CMK (cell line): ENCODE data around the gene CACNA2D1.
"Not testable (repeated sequence)": the region's sequence is repeated elsewhere in the genome, so short reads cannot be mapped to it uniquely, and the experiment has no call there.

Experiments
- DNase-seq: peaks from one replicate; pipeline ENCODE4 v3.0.0-alpha.2; 2010; ENCODE audit warnings: low read depth

Gene CACNA2D1

DNA sequence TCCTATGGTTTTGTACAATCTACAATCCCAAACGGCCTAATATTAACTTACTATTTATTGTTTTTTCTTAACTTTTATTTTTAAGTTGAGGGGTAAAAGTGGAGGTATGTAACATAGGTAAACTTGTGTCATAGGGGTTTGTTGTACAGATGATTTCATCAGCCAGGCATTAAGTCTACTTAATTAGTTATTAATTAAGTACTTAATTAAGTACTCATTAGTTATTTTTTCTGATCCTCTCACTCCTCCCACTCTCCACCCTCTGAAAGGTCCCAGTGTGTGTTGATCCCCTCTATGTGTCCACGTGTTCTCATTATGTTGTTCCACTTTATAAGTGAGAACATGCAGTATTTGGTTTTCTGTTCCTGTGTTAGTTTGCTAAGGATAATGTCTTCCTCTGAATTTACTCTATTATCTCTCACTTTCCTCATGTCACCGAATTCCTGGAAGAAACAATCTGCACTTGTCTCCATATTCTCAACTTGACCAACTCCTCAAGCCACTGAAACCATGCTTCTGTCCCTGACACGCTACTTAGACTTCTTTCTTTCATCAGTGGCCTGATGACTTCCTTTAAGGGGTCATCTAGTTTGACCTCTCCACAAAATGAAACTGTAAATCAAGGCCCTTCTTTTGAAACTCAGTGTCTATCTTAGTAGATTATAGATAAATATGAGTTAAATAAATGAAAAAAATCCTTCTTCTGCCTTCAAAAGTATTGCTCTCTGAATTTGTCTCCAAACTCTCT is 9.1 kb downstream of the CACNA2D1 start:
- no peak for DNase-seq

DNA sequence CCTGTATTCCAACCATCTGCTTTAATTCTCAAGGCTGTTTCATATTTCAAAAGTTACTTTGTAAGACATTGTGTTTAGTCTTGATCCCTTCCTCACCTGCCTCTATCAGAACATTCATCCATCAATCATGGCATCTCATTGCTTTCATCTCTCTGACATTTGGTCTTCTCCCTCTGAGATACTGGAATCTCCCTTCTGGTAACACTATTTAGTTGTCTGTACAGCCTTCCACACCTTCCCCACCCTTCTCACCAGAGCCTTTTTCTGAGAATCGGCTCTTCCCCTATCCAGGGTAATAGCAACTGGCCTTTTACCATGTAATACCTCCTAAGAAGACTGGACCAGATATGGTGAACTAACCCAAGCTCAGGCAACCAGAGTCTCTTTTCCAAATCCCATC is 10.1 kb downstream of the CACNA2D1 start:
- DNase-seq: no peak

DNA sequence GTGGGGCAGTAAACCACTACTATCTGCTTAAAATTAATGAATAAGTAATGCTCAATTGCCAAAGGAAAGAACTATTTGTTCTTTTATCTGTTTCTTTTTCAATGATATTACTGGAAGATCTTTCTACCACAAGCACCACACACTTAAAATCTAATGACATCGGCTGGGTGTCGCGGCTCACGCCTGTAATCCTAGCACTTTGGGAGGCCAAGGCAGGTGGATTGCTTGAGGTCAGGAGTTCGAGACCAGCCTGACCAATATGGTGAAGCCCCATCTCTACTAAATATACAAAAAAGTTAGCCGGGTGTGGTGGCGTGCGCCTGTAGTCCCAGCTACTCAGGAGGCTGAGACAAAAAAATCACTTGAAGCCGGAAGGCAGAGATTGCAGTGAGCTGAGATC is 10.8 kb downstream of the CACNA2D1 start:
- DNase-seq: not testable (repeated sequence)

DNA sequence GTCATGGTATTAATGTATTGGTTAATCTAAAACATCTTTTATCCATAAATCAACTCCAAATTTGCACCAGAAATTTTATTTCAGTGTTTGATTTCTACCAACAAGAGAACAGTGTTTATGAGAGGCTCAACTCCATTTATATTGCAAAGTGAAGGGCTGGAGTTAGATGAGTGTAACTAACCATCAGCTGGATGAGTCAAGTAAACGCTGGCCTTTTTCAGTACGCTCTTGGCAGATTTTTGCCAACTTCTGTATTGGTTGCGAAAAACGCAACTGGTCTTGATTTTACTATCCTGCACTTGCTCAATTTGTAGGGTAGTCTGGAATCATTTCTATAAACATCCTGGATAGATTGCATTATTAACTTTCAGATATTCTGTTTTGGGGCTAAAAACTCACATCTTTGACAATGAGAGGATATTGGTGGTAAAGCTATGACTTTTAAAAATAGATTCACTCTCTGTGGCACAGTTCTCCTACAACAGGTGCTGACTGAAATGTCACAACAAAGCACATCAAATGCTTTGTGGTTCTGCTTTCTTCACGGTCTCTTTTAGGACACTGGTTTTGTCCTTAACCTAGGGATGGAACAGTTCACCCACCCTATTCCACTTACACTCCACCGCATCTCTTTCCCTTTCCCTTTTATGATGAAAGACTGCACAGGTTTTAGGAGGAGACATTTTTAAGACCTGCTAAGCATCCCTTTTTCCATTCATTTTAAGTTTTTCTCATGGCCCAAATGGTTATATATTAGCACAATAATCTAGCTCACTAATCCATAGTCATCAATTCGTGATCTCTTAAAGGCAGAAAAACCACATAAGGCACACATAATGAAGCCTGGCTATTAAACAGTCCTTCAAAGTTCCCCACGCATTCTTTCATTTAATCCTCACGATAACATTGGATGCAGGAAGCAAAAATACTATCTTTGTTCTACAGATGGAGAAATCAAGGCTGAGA is 12.8 kb downstream of the CACNA2D1 start:
- no peak for DNase-seq

DNA sequence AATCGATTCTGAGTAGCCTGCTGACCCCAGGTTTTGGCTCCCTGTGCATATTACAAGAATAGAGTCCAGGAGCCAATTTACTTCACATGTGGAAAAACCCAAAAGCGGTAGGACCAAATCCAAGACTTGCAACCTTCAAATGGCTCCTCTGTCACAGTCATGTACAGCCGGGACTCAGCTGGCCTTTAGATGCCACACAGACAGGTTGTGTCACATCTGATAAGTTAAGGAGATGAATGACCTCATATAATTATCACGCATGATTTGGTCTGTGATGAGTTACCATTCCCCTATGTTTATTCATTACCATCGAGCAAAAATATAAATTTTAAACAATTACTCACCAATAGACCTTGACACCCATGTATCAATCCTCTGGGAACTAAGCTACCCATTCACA is 14.2 kb downstream of the CACNA2D1 start:
- no peak for DNase-seq

DNA sequence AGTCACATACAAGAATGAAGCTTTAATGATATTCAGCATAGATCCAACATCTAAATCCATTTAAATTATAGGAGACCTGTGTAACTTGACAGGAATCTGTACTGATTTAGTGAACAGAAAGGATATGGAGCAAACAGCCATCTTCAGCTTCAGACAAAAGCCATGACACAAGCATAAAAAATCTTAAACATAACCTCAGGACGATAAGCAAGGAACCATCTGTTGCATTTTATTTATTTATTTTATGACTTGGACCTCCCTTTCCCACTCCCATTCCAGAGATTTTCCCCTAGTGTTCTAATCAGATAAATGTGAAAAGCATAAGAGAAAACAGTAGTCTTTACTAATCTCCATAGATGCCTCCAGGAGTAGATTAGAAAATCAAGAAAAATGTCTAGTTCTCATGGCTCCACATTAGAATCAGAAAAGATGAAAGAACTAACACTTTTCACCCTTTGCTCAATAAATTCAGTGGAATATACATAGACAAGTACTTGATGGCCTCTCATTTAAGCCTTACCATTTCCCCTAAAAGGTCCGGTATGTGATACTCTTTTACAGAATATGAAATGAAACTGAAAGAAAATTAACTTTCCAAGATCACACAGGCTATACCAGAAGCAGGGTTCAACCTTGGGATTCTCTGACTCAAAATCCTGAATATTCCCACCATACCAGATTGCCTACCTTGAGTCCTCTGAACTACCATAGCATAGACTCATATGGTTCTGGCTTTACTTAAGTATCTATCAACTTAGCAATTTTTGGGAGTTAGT is 15.2 kb downstream of the CACNA2D1 start:
- no peak for DNase-seq

DNA sequence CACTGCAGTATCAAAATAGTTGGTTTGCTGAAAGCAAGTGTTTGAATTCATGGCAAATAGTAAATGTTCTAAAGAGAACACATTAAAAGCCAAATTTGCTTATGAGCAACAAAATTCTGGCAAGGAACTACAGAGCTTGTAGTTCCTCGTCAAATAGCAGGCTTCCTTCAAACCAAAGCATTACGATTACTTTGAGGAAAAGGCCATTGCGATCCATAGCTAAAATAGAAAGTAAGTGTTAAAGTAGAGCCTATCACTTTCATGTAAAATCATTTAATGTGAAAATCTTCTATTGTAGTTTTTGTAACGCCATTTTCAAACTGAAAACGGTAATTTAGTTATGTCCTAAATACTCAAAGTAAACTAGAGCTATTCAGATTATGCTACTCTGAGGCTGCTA is 20.1 kb downstream of the CACNA2D1 start:
- DNase-seq: no peak

DNA sequence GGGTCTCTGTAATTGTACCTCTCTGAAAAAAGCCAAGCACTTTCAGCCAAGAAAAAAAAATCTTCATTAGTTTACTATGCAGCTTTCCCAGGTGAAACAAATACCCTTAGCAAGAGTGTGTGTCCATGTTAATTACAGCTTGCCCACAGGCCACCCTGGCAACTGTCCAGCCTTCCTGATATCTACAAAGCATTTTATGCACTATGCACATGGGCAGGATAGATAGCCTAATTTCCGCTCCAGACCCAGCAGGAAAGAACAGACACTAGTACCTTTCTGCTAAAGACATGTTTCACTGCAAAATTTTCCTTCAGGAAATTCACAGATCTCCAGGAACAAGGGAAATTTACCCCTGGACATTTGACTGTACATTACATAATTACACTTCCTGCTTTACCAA is 24.4 kb downstream of the CACNA2D1 start:
- no peak for DNase-seq

DNA sequence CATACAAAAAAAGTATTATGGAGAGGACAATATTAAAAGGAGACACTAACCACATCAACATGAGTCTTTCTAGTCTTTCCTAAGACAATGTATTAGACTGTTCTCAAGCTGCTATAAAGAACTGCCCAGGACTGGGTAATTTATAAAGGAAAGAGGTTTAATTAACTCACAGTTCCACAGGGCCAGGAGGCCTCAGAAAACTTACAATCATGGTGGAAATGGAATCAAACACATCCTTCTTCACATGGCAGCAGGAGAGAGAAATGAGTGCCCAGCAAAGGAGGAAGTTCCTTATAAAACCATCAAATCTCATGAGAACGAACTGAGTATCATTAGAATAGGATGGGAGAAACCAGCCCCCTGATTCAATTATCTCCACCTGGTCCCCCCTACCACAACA is 25.7 kb downstream of the CACNA2D1 start:
- DNase-seq: no peak

DNA sequence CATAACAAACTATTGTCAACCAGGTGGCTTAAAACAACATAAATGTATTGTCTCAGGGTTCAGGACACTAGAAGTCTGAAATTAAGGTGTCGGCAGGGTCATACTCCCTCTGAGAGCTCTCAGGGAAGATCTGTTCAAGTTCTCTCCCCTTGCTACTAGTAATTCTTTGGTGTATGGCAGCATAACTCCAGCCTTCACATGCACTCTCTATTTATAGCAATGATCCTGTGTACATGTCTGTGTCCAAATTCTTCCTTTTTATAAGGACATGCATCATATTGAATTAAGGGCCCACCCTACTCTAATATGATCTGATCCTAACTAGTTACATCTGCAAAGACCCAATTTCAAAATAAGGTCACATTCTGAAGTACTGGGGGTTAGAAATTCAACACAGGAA is 27.2 kb downstream of the CACNA2D1 start:
- DNase-seq: no peak

DNA sequence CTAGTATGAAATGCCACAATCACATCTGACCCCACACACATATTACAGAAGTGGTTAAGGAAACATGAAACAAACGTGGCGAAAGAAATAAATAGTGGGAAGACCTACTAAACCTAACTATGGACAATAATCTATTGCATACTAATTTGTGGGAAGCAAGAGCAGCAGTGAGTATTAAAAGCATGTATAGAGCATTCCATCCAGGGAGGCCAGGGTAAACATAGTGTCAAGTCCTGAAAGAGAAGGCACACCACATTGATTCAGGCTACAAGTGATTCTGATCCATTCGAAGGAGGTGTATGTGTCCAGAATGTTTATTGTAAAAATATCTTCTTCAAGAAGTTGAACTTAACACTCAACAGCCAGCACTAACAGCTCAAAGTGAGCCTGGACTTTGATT is 29.2 kb downstream of the CACNA2D1 start:
- DNase-seq: no peak

DNA sequence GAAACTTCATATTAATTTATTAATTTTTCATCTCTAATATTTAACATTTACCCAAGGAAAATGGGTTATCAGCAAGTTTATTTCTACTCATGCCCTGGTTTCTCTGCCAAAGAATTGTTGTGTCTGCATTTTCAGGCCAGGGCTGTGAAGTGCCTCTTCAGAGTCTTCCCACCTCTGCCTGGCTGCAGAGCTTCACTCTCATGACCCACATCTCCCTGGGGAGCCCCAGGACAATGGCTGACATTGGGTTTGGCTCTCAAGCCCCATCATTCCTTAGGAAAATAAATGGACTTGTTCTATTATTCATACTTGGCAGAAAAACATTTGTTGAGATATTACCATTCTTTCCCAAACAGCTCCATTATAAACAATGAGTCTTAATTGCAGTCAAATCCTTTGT is 30.3 kb downstream of the CACNA2D1 start:
- no peak for DNase-seq

DNA sequence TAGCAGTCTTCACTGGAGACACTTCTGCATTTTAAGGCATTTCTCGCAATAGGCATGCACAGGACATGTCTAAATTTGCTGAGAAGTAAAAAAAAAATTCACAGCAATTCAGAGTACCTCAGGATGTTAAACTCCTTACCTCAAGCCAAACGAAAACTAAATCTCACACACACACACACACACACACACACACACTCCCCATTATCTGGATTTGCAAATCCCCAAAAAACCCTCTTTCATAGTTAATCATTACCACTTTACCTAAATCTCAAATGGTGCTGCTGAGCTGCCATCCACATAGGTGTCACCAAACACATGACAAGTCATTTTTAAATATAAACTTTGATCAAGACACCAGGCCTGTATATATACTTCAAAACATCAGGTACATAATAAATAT is 31.8 kb downstream of the CACNA2D1 start:
- no peak for DNase-seq

DNA sequence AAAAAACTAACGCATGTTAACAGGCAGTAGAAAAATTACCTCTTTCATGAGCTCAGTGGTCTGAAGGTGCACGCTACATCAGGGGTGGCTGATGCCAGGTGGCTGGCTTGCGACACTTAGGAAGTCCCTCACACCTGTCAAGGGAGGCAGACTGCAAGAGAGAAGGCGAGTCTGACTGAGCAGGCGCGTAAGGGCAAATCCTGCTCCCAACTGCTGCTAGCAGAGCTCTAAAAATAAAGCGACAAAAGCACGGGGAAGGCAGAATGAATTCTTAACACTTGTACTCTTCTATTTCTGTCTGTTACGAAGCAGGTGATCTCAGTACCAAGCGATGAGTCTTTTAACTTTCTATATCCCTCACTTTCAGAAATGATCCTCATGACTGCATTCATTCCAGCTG is 33.1 kb downstream of the CACNA2D1 start:
- DNase-seq: no peak

DNA sequence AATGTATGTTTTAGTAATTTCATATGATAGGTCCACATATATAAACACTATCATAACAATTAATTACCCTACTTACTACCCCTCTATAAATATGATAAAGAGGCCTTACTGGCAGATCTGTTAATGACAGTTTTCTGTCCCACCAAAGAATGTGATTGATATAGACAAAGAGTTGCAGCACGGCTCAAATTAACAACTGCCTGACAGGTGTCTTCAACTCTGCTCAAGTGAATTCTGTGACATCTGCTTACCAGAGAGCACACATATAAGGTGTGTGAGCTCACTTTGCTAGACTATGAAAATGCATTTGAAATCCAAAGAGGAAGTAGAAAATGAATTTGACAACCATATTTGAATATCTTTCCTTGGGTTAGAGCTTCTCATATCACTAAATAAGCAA is 36.6 kb downstream of the CACNA2D1 start:
- DNase-seq: no peak

DNA sequence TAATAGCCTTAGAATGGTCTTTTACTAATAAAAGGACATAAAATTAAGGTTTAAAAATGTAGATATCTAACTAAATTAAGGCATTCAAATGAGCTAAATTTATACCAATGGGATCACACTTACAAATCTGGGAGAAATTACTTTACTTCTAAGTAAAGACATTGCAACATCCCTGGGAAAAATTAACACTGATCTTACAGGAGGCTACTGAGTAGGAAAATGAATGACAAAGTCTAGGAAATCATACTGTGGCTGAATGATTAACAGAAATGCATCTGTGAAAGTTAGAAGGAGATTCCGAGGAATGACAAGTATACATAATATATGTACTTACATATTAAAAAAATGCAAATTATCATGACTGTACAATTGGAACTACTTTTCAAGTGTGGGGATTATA is 38.3 kb downstream of the CACNA2D1 start:
- DNase-seq: no peak

DNA sequence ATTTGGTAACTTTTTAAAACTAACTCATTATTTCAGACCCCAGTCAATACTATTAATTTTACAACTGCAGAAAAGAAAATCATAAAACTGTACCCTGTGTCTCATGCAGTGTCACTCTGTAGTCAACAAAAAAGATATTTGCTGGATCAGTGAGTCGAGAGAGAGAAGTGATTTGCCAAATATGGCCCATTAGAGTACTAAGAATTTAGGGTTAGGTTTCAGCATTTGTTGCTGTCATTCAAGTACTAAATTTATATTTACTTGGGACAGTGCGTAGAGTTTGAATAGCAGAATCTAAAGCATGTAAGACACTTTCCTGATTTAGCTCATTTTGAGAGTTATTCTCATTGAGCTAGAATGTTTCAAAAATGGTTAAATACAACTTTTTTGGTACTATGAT is 38.9 kb downstream of the CACNA2D1 start:
- DNase-seq: no peak

DNA sequence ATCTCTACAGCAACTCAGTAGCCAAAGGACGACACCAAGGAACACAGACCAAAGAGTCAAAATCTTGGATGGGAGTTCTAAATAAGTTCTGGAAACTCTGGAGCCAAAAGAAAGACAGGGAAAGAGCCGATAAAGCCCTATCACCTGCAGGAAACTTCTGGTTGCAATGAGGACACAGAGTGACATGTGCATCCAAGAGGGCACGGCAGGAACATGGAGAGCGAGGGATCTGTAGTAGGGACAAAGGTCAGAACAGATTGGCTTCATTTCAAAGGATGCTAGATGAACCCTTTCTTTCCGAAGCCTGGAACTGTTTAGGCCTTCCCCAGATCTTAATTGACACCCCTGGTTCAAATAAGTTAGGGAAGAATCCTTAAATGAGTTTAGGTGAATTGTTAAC is 39.5 kb downstream of the CACNA2D1 start:
- DNase-seq: no peak

DNA sequence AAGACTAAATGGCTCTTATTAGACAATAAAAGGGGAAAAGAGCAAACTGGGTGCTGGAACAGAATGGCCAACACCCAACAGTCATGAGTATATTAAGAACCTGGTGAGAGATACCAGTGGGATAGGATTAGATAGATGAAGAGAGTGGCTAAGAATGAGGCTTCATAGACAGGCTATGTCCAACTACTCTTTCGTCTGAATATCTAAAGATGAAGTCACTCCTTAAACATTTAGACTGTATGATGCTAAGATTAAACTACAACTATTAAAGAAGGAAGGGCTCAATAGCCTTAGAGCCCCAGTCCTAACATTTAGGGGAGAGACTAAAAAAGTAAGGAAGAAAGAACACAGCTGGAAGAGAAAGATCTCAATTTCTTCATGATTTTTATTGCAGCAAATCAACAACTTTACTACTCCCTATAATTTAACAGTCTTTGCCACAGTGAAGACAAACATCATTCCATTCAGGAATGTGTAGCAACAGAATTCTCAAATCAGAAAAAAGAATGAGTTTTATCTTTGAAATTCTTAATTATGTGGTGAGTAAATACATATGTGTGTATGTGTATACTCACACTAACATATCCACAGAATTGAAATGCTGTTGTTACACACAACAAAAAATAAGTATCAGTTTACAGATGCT is 45.6 kb downstream of the CACNA2D1 start:
- DNase-seq: no peak

DNA sequence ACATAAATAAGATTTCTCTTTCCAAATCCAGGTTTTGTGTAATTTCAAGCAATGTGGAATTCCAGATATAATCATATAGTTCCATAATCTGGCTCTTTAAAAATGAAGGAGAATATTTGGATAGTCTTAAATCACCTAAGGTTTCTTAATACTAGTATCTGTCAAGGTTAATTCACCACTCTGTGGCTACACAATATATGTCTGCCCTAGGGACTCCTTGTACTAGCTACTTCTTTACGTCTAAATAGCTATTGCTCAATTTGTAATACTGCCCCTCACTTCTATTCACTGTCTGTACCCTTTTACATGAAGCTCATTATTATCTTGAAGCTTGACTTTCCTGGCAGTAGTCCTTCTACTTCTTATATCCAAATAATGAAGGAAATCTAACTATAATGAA is 47.2 kb downstream of the CACNA2D1 start:
- no peak for DNase-seq

DNA sequence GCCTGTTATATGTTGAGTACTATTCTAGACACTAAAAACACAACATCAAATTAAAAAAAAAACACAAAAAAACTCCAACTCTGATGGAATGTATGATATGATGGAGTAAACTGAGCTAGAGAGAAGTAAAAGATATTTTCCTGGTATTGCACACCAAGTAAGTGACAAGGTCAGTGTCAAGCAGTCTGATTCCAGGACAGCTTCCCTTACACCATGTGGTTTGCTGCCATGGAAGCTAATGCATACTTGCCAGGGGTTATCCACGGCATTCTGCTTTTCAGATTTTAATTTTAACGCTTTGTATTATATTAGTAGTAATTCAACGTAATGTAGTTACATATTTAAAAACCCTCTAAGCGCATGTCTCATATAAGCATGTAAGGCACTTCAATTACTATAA is 48.4 kb downstream of the CACNA2D1 start:
- DNase-seq: no peak

DNA sequence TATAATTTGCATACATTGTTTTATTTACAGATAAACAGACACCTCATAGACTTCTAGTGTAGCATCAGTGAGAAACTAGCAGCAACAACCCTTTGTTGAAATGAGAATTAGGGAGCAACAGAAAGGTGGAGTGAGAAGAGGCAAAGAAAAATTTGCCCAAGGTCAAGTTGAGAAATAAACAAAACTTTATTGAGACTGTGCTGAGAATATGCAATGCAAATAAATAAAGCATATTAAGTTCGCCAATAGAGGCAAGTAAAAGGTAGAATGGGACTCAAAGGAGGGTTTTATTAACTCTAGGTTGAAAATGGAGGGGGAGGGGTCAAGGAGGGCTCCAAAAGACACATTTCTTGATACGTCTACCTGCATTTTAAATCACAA is 49.7 kb downstream of the CACNA2D1 start:
- no peak for DNase-seq
